ENCODE measurements around the gene WSCD1. TPM values are rescaled to one million over a fixed set of nuclear protein-coding genes. Genes with fewer than 3 reads are reported as not detected.

WSCD1 gene
- total and polyA plus RNA-seq, 2 of the 4 experiments (the other 2 are of a cell fraction): 0.07 TPM; not detected in 1

DNA sequence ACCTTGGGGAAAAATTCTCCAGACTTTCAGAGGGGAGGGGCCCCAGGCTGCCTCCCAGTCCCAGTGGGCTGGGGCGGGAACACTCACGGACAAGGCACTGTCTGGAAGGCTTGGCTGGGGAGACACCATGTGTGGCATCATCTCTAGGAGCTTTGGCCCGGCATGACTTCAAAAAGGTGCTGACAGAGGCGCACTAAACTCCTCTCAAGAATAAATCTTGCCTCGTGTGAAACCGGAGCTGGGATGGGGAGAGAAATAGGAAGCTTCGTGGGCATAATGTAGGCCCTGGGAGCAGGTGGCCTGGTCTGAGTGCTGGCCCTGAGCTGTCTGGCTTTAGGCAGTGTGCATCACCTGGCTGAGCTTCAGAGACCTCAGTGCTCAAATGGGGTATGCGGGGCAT, 5.7 kb downstream of the WSCD1 start:
- ChIA-PET POLR2A (ENCODE audit: unreplicated experiment) (no interaction called here), CTCF (no interaction called here)
- Histone ChIP-seq H2AFZ (replicated peaks; ENCODE audit: low read length, poor library complexity) (no peak overlapping the region), H3K9ac (ENCODE audit: low read depth, low read length) (no peak overlapping the region), H4K20me1 (ENCODE audit: insufficient read depth, low read length) (no peaks in the 10 kb centered on the region), H4K91ac (ENCODE audit: insufficient read depth, low read depth, low read length) (no peak overlapping the region), H4K8ac (ENCODE audit: low read depth in 2 of 2, low read length in 2 of 2) (no peak overlapping the region), H3K14ac (replicated peaks; ENCODE audit: low read depth, low read length) (no peak overlapping the region), H3K23ac (ENCODE audit: low read depth, low read length) (no peak overlapping the region), H2BK15ac (ENCODE audit: low read depth, low read length) (no peak overlapping the region), H3K9me3 (ENCODE audit: control insufficient read depth, insufficient read depth, low read length) (no peaks in the 10 kb centered on the region; the same call in 1 of the 2 replicates), H3K36me3 (ENCODE audit: control insufficient read depth, insufficient read depth, low read length) (no peaks in the 10 kb centered on the region), H2AK5ac (ENCODE audit: low read depth, low read length) (no peak overlapping the region), H3K9me1 (ENCODE audit: insufficient read depth, low read length) (no peaks in the 10 kb centered on the region), H3K4ac (ENCODE audit: low read depth, low read length) (no peak overlapping the region), H2BK5ac (ENCODE audit: low read depth, low read length, poor library complexity, severe bottlenecking) (no peak overlapping the region), H2BK120ac (ENCODE audit: low read depth, low read length) (no peak overlapping the region), H3K27me3 (ENCODE audit: control insufficient read depth, insufficient read depth, low read length) (peaks cover 11% of the 10 kb centered on the region; the same call in 1 of the 2 replicates), H3K27ac (ENCODE audit: insufficient read depth, low read length) (no peak overlapping the region), H3K4me2 (ENCODE audit: low read depth, low read length) (no peak overlapping the region), H2BK20ac (ENCODE audit: low read depth, low read length) (no peak overlapping the region), H3K56ac (ENCODE audit: extremely low read depth, insufficient read depth, low read length) (no peak overlapping the region), H3K79me1 (ENCODE audit: low read depth in 1 of 2, low read length in 2 of 2) (no peaks in the 10 kb centered on the region), H2AK9ac (replicated peaks; ENCODE audit: low read depth, low read length, poor library complexity) (no peak overlapping the region), H3K4me1 (ENCODE audit: control insufficient read depth, insufficient read depth, low read length) (no peaks in the 10 kb centered on the region), H3K18ac (ENCODE audit: low read depth, low read length) (no peak overlapping the region), H3K4me3 (ENCODE audit: insufficient read depth, low read depth, low read length) (no peak overlapping the region), H4K5ac (ENCODE audit: low read depth, low read length) (no peak overlapping the region)
- BruUV-seq (replicated peaks): no TSS peak
- ATAC-seq (ENCODE audit: low read depth) (no peak), DNase-seq (no peak)
- dilution Hi-C loops (cut with HindIII; ENCODE audit: low sequenced_read_pairs, unreplicated experiment) (no loop called here), in situ Hi-C loops (cut with MboI; ENCODE audit: low sequenced_read_pairs) (no loop called here), intact Hi-C loops (cut with micrococcal nuclease) (loop anchor here (10.0 kb wide), 1 partner anchor 59 kb away; no protein-coding TSS in a partner anchor)
- TF ChIP-seq, protein P1, sequence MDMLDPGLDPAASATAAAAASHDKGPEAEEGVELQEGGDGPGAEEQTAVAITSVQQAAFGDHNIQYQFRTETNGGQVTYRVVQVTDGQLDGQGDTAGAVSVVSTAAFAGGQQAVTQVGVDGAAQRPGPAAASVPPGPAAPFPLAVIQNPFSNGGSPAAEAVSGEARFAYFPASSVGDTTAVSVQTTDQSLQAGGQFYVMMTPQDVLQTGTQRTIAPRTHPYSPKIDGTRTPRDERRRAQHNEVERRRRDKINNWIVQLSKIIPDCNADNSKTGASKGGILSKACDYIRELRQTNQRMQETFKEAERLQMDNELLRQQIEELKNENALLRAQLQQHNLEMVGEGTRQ (IDR thresholded peaks at IDR 0.05; ENCODE audit: low read depth, low read length): no peak
- TF ChIP-seq RAD21 (IDR thresholded peaks at IDR 0.05; ENCODE audit: low read length): no peak
- no peak for TF ChIP-seq RCOR1 (IDR thresholded peaks at IDR 0.05; ENCODE audit: insufficient replicate concordance, low read length)
- TF ChIP-seq CHD1 (IDR thresholded peaks at IDR 0.05; ENCODE audit: low read depth, low read length): no peak
- TF ChIP-seq POLR2A (IDR thresholded peaks at IDR 0.05; ENCODE audit: low read depth, low read length): no peak
- TF ChIP-seq BHLHE40 (IDR thresholded peaks at IDR 0.05; ENCODE audit: low read depth, low read length): no peak
- no peak for TF ChIP-seq RFX5 (IDR thresholded peaks at IDR 0.05; ENCODE audit: low read depth, low read length)
- TF ChIP-seq NFE2L2 (IDR thresholded peaks at IDR 0.05; ENCODE audit: low read depth, low read length): no peak
- WGBS, 2 experiments (ENCODE audit: extremely low coverage in 2 of 2, insufficient read length in 1 of 2): no CpG with 5 or more reads among the region's 8 CpGs

All from IMR-90 (cell line).